K562 (cell line): ENCODE results near the gene C12orf75. TPM values are rescaled to one million over a fixed set of nuclear protein-coding genes. Genes with fewer than 3 reads are reported as not detected.

Experiments
- ATAC-seq: fragments of 200-7000 bp; cut with Tn5 transposase; 3 replicates; pipeline ENCODE4 v1.9.1; 2020; ENCODE audit warnings: moderate library complexity
- BruUV-seq: library from RNA; stranded (reverse); fragments of 400-500 nt; replicated peaks from 2 replicates; lab custom pipeline; 2021; lab: Mats Ljungman, UMichigan
- CTCF ChIA-PET: fragments of 300-600 bp; formaldehyde crosslinking; extraction: SDS; loops from one replicate; lab custom pipeline; 2021; ENCODE audit warnings: low intra/inter-chr PET ratio; lab: Yijun Ruan, JAX
- POLR2A ChIA-PET: fragments of 300-600, 350-650 bp; sonication (Branson Sonifier 250); formaldehyde crosslinking; extraction: SDS; loops from one replicate; lab custom pipeline; 2021; ENCODE audit warnings: antibody characterized with exemption, inconsistent platforms; lab: Yijun Ruan, JAX
- DNase-seq, 4 experiments: peaks; one replicate each; pipeline versions ENCODE4 v3.0.0 to v3.0.0-alpha.2; 2011 to 2018; ENCODE audit warnings: low spot score in 3 of 4, mixed read lengths in 3 of 4; ENCODE audit errors: extremely low read depth in 1 of 4
- FAIRE-seq: peaks from 2 replicates; lab custom pipeline; 2011; peaks lifted over from hg19 to GRCh38; lab: Jason Lieb, UNC
- H2AFZ ChIP-seq: 2 replicates; pipeline ENCODE4 v1.6.0; 2011; ENCODE audit warnings: low read depth, low read length, control low read depth, inconsistent platforms
- H3K27ac ChIP-seq: fragments of 200-600 bp; 3 replicates; pipeline ENCODE4 v1.8.0; 2011; ENCODE audit warnings: low read depth, mild to moderate bottlenecking, control low read depth, inconsistent platforms, low read length, moderate library complexity, mixed read lengths; ENCODE audit errors: extremely low read depth
- H3K27me3 ChIP-seq, 2 experiments: fragments of 300-600 bp in 1 of 2; 2 replicates in 1 of 2; 3 replicates in 1 of 2; pipeline versions ENCODE4 v1.6.0 to v1.8.0; 2011; ENCODE audit warnings: inconsistent platforms in 2 of 2, low read length in 2 of 2, mild to moderate bottlenecking in 1 of 2, mixed read lengths in 1 of 2, moderate library complexity in 1 of 2; ENCODE audit not compliant: control insufficient read depth in 2 of 2, insufficient read depth in 2 of 2
- H3K36me3 ChIP-seq: fragments of 300-600 bp; 3 replicates; pipeline ENCODE4 v1.8.0; 2011; ENCODE audit warnings: mild to moderate bottlenecking, low read length, inconsistent platforms; ENCODE audit not compliant: control insufficient read depth, insufficient read depth
- H3K4me1 ChIP-seq, 2 experiments: fragments of 200-600 bp in 1 of 2; replicated peaks in 1 of 2; 2 replicates in 1 of 2; 3 replicates in 1 of 2; pipeline versions ENCODE4 v1.5.1 to v1.8.0; 2011; ENCODE audit warnings: inconsistent platforms in 2 of 2, low read length in 2 of 2, mild to moderate bottlenecking in 1 of 2, mixed read lengths in 1 of 2, moderate library complexity in 1 of 2; ENCODE audit not compliant: control insufficient read depth in 2 of 2, insufficient read depth in 2 of 2
- H3K4me2 ChIP-seq: 2 replicates; pipeline ENCODE4 v1.6.1; 2011; ENCODE audit warnings: low read length, control low read depth, inconsistent platforms, mixed read lengths; ENCODE audit not compliant: insufficient read depth
- H3K4me3 ChIP-seq: fragments of 200-600 bp; sonication (generic), shearing (Covaris generic); 2 replicates; pipeline ENCODE4 v1.5.1; 2016; ENCODE audit warnings: control low read depth, inconsistent platforms
- H3K79me2 ChIP-seq: fragments of 200-600 bp; 3 replicates; pipeline ENCODE4 v1.8.0; 2011; ENCODE audit warnings: low read length, inconsistent platforms; ENCODE audit not compliant: control insufficient read depth, insufficient read depth
- H3K9ac ChIP-seq, 2 experiments: 2 replicates each; pipeline versions ENCODE4 v1.6.0 to v1.6.1; 2011; ENCODE audit warnings: low read depth in 2 of 2, low read length in 2 of 2, control low read depth in 1 of 2, inconsistent platforms in 1 of 2, mild to moderate bottlenecking in 1 of 2, mixed read lengths in 1 of 2; ENCODE audit not compliant: insufficient read depth in 1 of 2
- H3K9me1 ChIP-seq: one replicate; pipeline ENCODE4 v1.6.0; 2011; ENCODE audit warnings: inconsistent platforms, mild to moderate bottlenecking, low read length, moderate library complexity; ENCODE audit not compliant: control insufficient read depth, insufficient read depth
- H3K9me3 ChIP-seq: replicated peaks from 2 replicates; pipeline ENCODE4 v1.5.1; 2011; ENCODE audit warnings: low read depth, low read length, inconsistent platforms; ENCODE audit not compliant: control insufficient read depth, insufficient read depth
- H4K20me1 ChIP-seq: replicated peaks from 2 replicates; pipeline ENCODE4 v1.6.1; 2011; ENCODE audit warnings: low read length, inconsistent platforms, mixed read lengths; ENCODE audit not compliant: control insufficient read depth, insufficient read depth
- ADNP ChIP-seq: fragments of 200-800 bp; sonication (Bioruptor generic); IDR thresholded peaks from 2 replicates; pipeline ENCODE4 v1.6.1; 2016; ENCODE audit warnings: missing genetic modification characterization, missing compliant biosample characterization
- BHLHE40 ChIP-seq: IDR thresholded peaks from 2 replicates; pipeline ENCODE4 v1.6.1; 2011; ENCODE audit warnings: low read length, improper control_type of control experiment
- C11orf30 ChIP-seq: fragments of 450-650 bp; IDR thresholded peaks from 2 replicates; pipeline ENCODE4 v1.6.1; 2016; ENCODE audit warnings: low read depth, mild to moderate bottlenecking
- CBFA2T3 ChIP-seq: fragments of 450-650 bp; IDR thresholded peaks from 2 replicates; pipeline ENCODE4 v1.6.1; 2017
- CHD1 ChIP-seq: fragments of 200-600 bp; sonication (generic); IDR thresholded peaks from one replicate; pipeline ENCODE4 v1.6.1; 2012; ENCODE audit warnings: mild to moderate bottlenecking, moderate library complexity, low read length, inconsistent platforms
- CTBP1 ChIP-seq: fragments of 450-650 bp; IDR thresholded peaks from 2 replicates; pipeline ENCODE4 v1.6.1; 2016; ENCODE audit warnings: borderline replicate concordance
- DNMT1 ChIP-seq: fragments of 450-650 bp; IDR thresholded peaks from 2 replicates; pipeline ENCODE4 v1.6.1; 2016; ENCODE audit warnings: antibody characterized with exemption, mild to moderate bottlenecking
- LCOR ChIP-seq: sonication (generic); formaldehyde crosslinking; IDR thresholded peaks from 2 replicates; pipeline ENCODE4 v1.8.0; 2022; ENCODE audit warnings: mild to moderate bottlenecking, missing genetic modification reagents
- MAFF ChIP-seq: IDR thresholded peaks from 2 replicates; pipeline ENCODE4 v1.6.1; 2012; ENCODE audit warnings: low read length, improper control_type of control experiment
- MAFG ChIP-seq: fragments of 450-650 bp; conservative IDR thresholded peaks from 2 replicates; pipeline ENCODE4 v1.6.1; 2016; ENCODE audit warnings: missing genetic modification characterization, missing compliant biosample characterization
- MAFK ChIP-seq: IDR thresholded peaks from 2 replicates; pipeline ENCODE4 v1.6.1; 2011; ENCODE audit warnings: low read length, improper control_type of control experiment
- MEF2D ChIP-seq: conservative IDR thresholded peaks from 2 replicates; pipeline ENCODE4 v1.6.1; 2016; ENCODE audit warnings: low read depth, missing genetic modification characterization, missing compliant biosample characterization
- NFATC3 ChIP-seq: fragments of 450-650 bp; IDR thresholded peaks from 2 replicates; pipeline ENCODE4 v1.6.1; 2017; ENCODE audit warnings: mild to moderate bottlenecking
- NFE2L1 ChIP-seq: fragments of 450-650 bp; IDR thresholded peaks from 2 replicates; pipeline ENCODE4 v1.6.1; 2016; ENCODE audit warnings: missing genetic modification characterization, low read depth, mild to moderate bottlenecking, missing compliant biosample characterization, moderate library complexity, borderline replicate concordance
- NFIX ChIP-seq: fragments of 250-450 bp; sonication (Bioruptor Pico); IDR thresholded peaks from 2 replicates; pipeline ENCODE4 v1.4.0; 2020; ENCODE audit warnings: low read depth, mild to moderate bottlenecking, moderate library complexity
- PCBP2 ChIP-seq: fragments of 200-400 bp; formaldehyde crosslinking; IDR thresholded peaks from 2 replicates; pipeline ENCODE4 v1.6.1; 2018; ENCODE audit warnings: low read length, low read depth, mild to moderate bottlenecking, moderate library complexity; ENCODE audit not compliant: poor library complexity, severe bottlenecking
- POLR2A ChIP-seq: fragments of 450-650 bp; conservative IDR thresholded peaks from 2 replicates; pipeline ENCODE4 v1.6.1; 2016
- PYGO2 ChIP-seq: fragments of 450-650 bp; IDR thresholded peaks from 2 replicates; pipeline ENCODE4 v1.6.1; 2016; ENCODE audit warnings: mild to moderate bottlenecking, missing genetic modification characterization, moderate library complexity, missing compliant biosample characterization
- SIN3B ChIP-seq: fragments of 450-650 bp; IDR thresholded peaks from 2 replicates; pipeline ENCODE4 v1.6.1; 2017; ENCODE audit warnings: low read depth, mild to moderate bottlenecking, moderate library complexity
- THRAP3 ChIP-seq: fragments of 450-650 bp; IDR thresholded peaks from 2 replicates; pipeline ENCODE4 v1.6.1; 2016; ENCODE audit warnings: mild to moderate bottlenecking, inconsistent platforms, borderline replicate concordance
- ZNF239 ChIP-seq: fragments of 250-450 bp; sonication (Bioruptor Pico); IDR thresholded peaks from 2 replicates; pipeline ENCODE4 v1.4.0; 2020; ENCODE audit warnings: mild to moderate bottlenecking
- ZNF316 ChIP-seq: fragments of 450-650 bp; IDR thresholded peaks from 2 replicates; pipeline ENCODE4 v1.6.1; 2016
- ZNF668 ChIP-seq: fragments of 250-450 bp; sonication (Bioruptor Pico); IDR thresholded peaks from 2 replicates; pipeline ENCODE4 v1.8.0; 2022; ENCODE audit warnings: mild to moderate bottlenecking, inconsistent platforms
- ZZZ3 ChIP-seq: fragments of 450-650 bp; IDR thresholded peaks from 2 replicates; pipeline ENCODE4 v1.6.1; 2016; ENCODE audit warnings: antibody characterized with exemption, mild to moderate bottlenecking, moderate library complexity
- WGBS: fragments of 100-300 bp; shearing (Covaris generic); methylation state at CpG from one replicate; pipeline ENCODE4 v1.1.6; 2016; ENCODE audit warnings: low coverage, mixed read lengths; ENCODE audit not compliant: insufficient coverage; ENCODE audit errors: missing lambda C conversion rate; 5-methylcytosine and 5-hydroxymethylcytosine counted together
- in situ Hi-C: fragments of 300-500 bp; cut with MboI; formaldehyde crosslinking; loops from 4 replicates; pipeline ENCODE4 v1.15.0; 2018; ENCODE audit warnings: inconsistent platforms, mixed read lengths
- intact Hi-C: fragments of 100-400 bp; cut with micrococcal nuclease; formaldehyde crosslinking; loops from 2 replicates; pipeline ENCODE4 v1.14.2; 2022
- polyA plus RNA-seq, 8 experiments: library from polyadenylated mRNA; depleted of rRNA in 4 of 8; stranded (reverse) in 5 of 8; unstranded in 3 of 8; fragments of >200 nt; fragmentation: Nextera tagmentation in 2 of 8; fragmentation: Illumina TruSeq in 1 of 8; extraction: Ambion mirVana in 2 of 8; extraction: Trizol in 1 of 8; gene quantifications; 2 replicates each; pipeline versions ENCODE4 v1.2.1 to v1.2.3, GENCODE V29; 2011 to 2014; ENCODE audit warnings: inconsistent platforms in 1 of 8, missing spikeins in 1 of 8
- total RNA-seq, 7 experiments: library from RNA; depleted of rRNA in 6 of 7; stranded (reverse); fragments of >200 nt in 6 of 7; fragmentation: Illumina TruSeq in 2 of 7; extraction: Trizol in 2 of 7; gene quantifications; 2 replicates each; pipeline versions ENCODE4 v1.2.1 to v1.2.3, GENCODE V29; 2011 to 2021; ENCODE audit warnings: low replicate concordance in 1 of 7
- TF ChIP-seq, protein P1 (sequence below): sonication (generic); IDR thresholded peaks from 2 replicates; pipeline ENCODE4 v1.6.1; 2016
- TF ChIP-seq, protein P2 (sequence below): sonication (generic); formaldehyde crosslinking; IDR thresholded peaks from 2 replicates; pipeline ENCODE4 v1.8.1; 2023; ENCODE audit warnings: mild to moderate bottlenecking, missing genetic modification reagents, moderate library complexity

The C12orf75 gene
- total and polyA plus RNA-seq, 9 of the 15 experiments (the other 6 are each of a cell fraction or from before 2014, with no cell fraction given): 0.06 to 0.82 (median 0.26) TPM; not detected in 3

DNA sequence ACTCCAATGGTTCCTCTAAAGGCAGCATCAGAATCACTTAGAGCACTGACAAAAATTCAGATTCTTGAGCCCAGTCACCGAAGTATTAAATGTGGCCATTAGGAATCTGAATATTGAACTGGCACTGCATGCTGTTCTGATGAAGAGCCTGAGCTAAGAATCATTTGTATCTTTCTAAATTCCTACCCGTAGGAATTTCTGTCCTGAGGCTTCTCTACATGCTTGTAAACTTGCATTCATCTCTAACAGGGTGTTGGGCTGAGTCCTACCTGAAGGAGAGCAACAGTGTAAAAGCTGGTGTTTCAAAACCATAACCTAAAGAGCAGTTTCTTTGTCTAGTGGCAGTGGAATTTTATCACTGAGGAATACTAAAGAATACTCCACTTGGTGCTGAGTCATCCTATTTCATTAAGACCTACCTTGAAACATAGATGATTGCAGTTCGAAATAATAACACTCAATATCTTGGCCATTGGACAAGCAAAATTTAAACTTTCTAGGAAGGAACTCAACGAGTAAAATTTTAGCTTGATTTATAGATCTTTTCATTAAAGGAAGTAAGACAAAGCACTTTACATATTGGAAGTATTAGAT lies 35.5 kb upstream of the C12orf75 start:
- TF ChIP-seq PYGO2 (tag) (no peak), LCOR (CRISPR knock-in tag) (no peak), C11orf30 (peak; percentile 46; the same call in 1 of the 2 replicates), NFIX (no peak), CHD1 (no peak), PCBP2 (no peak), ZNF239 (no peak), BHLHE40 (no peak), NFE2L1 (tag) (peak; percentile 53; the same call in 1 of the 2 replicates), CTBP1 (no peak), THRAP3 (no peak), MEF2D (tag) (no peak), ZNF668 (CRISPR knock-in tag) (no peak), NFATC3 (no peak), ADNP (no peak), DNMT1 (no peak), SIN3B (no peak), MAFG (tag) (peak; percentile 74), MAFF (0 out of 2 replicates have a peak, but pooled peaks have one; percentile 19), ZNF316 (peak; percentile 57), ZZZ3 (no peak), MAFK (peak; percentile 25; the same call in 1 of the 2 replicates), POLR2A (no peak), CBFA2T3 (no peak)
- TF ChIP-seq, protein P1, sequence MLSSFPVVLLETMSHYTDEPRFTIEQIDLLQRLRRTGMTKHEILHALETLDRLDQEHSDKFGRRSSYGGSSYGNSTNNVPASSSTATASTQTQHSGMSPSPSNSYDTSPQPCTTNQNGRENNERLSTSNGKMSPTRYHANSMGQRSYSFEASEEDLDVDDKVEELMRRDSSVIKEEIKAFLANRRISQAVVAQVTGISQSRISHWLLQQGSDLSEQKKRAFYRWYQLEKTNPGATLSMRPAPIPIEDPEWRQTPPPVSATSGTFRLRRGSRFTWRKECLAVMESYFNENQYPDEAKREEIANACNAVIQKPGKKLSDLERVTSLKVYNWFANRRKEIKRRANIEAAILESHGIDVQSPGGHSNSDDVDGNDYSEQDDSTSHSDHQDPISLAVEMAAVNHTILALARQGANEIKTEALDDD: no peak
- TF ChIP-seq, protein P2, sequence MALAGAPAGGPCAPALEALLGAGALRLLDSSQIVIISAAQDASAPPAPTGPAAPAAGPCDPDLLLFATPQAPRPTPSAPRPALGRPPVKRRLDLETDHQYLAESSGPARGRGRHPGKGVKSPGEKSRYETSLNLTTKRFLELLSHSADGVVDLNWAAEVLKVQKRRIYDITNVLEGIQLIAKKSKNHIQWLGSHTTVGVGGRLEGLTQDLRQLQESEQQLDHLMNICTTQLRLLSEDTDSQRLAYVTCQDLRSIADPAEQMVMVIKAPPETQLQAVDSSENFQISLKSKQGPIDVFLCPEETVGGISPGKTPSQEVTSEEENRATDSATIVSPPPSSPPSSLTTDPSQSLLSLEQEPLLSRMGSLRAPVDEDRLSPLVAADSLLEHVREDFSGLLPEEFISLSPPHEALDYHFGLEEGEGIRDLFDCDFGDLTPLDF (CRISPR knock-in tag): no peak
- ATAC-seq (no peak), DNase-seq (no peak), FAIRE-seq (no peak)
- H3K4me2 ChIP-seq: no peak overlapping the region
- H3K9me1 ChIP-seq: no peaks in the 10 kb centered on the region
- H2AFZ ChIP-seq: no peak overlapping the region
- H4K20me1 ChIP-seq: no peaks in the 10 kb centered on the region
- no peaks in the 10 kb centered on the region for H3K27me3 ChIP-seq
- WGBS: 0% methylated on average over 4 of the region's 4 CpGs
- no peaks in the 10 kb centered on the region for H3K79me2 ChIP-seq
- in situ Hi-C loops: no loop called here
- no peaks in the 10 kb centered on the region for H3K4me1 ChIP-seq
- POLR2A ChIA-PET: no interaction called here
- BruUV-seq: no TSS peak
- no peak overlapping the region for H3K4me3 ChIP-seq
- CTCF ChIA-PET: no interaction called here
- intact Hi-C loops: no loop called here
- no peak overlapping the region for H3K27ac ChIP-seq
- H3K36me3 ChIP-seq: no peaks in the 10 kb centered on the region
- no peak overlapping the region for H3K9ac ChIP-seq
- no peaks in the 10 kb centered on the region for H3K9me3 ChIP-seq
